ENCODE data around the gene RPS19. TPM values are rescaled to one million over a fixed set of nuclear protein-coding genes. Genes with fewer than 3 reads are reported as not detected.

The RPS19 gene
- total and polyA plus RNA-seq, 10 of the 15 experiments (the other 5 are each of a cell fraction or from before 2014, with no cell fraction given), result 2,615 to 5,578 (median 4,127) TPM

GRCh38 chr19:41876847-41877832 is 17.1 kb downstream of the RPS19 start, which contains the start of gene CD79A (continued):
- TF ChIP-seq WRNIP1 (IDR thresholded peaks at IDR 0.05; ENCODE audit: borderline replicate concordance, low read depth, low read length) (0 out of 2 replicates have a peak, but pooled peaks have one; percentile 35), NFIC (IDR thresholded peaks at IDR 0.05; ENCODE audit: low read depth, low read length) (peak; percentile 80; the same call in 1 of the 2 replicates), RUNX3 (IDR thresholded peaks at IDR 0.05; ENCODE audit: low read length) (peak; percentile 94), IKZF1 (conservative IDR thresholded peaks at IDR 0.05) (peak; percentile 95), SMAD5 (IDR thresholded peaks at IDR 0.05; ENCODE audit: low read depth) (no peak), STAT3 (IDR thresholded peaks at IDR 0.05; ENCODE audit: low read depth, low read length) (no peak; the same call in 1 of the 2 replicates), HDAC2 (IDR thresholded peaks at IDR 0.05) (no peak), GABPA (IDR thresholded peaks at IDR 0.05; ENCODE audit: low read depth) (peak; percentile 72; the same call in 1 of the 2 replicates), KLF5 (IDR thresholded peaks at IDR 0.05; ENCODE audit: partially characterized antibody) (no peak), ASH2L (IDR thresholded peaks at IDR 0.05; ENCODE audit: borderline replicate concordance, low read depth) (no peak), IRF5 (IDR thresholded peaks at IDR 0.05; ENCODE audit: borderline replicate concordance) (no peak)

Data from GM12878 (cell line).